NCI-H82 treated with DMSO at 0.1 percent for 48 hours (cell line): ENCODE measurements around the gene PRKCE.

Source experiments
- DNase-seq: peaks from one replicate; lab custom pipeline; 2025; ENCODE audit not compliant: unreplicated experiment; lab: John Stamatoyannopoulos, UW

Gene PRKCE

DNA sequence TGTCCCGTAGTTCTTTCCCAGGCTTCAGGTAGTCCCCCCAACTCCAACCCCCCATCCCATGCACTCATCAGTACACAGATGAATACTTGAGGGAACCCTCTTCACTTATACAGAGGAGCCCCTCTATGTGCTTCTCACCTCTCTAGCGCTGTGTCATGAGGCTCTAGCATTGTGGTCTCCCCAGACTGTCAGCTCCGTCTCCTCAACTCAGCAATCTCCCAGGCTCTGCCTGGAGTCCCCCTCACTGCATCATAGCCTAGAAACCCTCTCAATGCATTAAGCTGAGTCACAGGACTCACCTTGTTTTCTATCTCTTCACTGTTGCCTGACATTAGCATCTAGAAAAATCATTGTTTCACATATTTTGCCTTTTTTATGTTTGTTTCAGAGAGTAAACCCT lies 20.2 kb upstream of the PRKCE start:
- no peak for DNase-seq

DNA sequence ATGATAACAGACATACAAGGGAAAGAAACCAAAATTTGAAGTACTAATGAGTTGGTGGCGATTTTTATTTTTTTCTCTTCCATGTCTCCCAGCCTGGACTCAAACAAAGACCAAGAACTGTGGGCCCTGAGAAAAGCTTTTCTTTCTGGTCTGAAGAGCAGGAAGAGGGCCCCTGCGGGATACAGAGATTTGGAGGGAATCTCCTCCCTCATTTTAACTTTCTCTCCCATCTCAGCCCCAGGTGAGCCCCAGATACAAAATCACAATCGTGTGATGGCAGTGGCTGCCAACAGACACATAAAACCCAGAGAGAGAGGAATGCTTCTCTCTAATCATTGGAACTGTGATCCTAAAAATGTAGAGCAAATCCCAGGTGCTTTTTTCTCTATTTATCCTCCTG lies 19.5 kb upstream of the PRKCE start:
- DNase-seq, result no peak

DNA sequence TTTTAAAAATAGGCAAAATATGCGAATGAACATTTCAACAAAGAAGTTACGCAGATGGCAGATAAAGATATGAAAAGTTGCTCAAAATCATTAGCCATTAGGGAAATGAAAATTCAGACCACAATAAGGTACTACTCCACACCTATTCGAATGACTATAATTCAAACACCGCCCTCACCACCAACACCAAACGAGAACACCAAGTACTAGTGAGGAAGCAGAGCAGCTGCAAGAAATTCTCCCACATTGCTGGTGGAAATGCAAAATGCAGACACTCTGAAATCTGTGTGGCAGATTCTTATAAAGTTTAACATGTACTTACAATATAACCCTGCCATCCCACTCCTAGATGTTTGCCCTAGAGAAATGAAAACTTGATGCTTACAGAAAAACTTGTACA lies 17.3 kb upstream of the PRKCE start:
- no peak for DNase-seq

DNA sequence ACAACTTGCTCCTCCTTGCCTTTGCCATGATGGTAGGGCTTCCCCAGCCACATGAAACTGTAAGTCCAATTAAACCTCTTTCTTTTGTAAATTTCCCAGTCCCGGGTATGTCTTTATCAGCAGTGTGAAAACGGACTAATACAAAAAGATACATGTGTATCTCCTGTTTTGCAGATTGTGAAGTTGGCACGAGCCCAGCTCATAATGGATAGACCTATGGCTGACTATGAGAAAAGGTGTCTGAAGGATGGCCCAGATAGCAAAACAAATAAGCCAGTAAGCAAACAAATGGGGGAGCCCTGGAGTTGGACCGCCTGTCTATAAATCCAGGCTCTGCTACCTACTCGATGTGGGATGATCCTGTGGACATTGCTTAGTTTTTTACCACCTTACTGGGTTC lies 15.5 kb upstream of the PRKCE start:
- DNase-seq, result no peak

DNA sequence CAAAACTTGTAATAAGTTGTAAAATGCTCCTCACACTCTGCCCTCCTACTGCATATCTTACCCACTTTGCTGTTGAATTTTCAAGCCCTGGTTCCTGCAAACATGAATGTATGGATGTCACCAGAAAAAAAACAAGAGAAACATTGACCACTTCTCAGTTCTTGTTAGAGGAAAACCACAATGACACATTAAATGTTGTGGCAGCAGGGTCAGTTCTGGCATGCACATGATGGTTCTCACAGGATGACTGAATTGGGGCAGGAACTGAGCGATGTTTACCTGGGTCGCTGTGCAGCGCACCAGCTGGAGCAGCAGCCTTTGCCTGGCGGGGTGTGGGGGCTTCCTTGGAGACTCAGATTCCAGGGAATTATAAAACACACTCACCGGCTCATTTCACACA lies 14.0 kb upstream of the PRKCE start:
- DNase-seq, result no peak

DNA sequence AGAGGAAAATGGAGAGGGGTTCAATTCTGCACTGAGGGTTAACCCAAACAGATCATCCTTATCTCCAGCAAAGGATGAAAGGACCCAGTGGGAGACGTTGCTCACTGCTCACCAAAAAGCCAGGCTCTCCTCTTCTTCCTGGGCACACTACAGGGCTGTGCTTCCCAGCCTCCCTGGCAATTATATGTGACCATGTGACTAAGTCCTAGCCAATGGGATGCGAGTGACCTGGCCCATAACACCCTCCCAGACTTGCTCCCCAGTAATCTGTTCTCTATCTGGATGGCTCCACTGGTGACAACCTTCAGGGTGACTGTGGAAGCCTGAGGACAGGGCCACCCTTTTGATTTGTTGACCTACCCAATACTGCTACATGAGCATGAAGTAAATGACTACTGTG lies 10.9 kb upstream of the PRKCE start:
- no peak for DNase-seq

DNA sequence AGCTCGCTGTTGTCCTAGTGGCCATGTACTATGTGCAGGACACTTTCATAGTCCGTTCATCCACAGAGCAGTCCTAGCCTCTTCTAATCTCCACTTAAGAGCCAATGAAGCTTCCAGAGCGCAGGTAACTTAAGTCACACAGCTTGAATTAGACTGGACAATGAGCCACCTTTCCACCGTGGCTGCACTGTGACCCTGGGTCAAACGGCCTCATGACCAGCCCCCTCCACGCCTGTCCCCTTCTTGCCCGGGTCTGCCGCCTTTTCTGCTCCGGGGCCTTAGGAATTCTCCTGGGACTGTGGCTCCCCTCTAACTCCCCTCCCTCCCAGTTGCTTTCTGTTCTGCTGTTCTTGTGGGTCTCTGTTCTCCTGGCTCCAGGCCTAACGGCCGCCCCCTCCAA lies 8.4 kb upstream of the PRKCE start:
- no peak for DNase-seq

DNA sequence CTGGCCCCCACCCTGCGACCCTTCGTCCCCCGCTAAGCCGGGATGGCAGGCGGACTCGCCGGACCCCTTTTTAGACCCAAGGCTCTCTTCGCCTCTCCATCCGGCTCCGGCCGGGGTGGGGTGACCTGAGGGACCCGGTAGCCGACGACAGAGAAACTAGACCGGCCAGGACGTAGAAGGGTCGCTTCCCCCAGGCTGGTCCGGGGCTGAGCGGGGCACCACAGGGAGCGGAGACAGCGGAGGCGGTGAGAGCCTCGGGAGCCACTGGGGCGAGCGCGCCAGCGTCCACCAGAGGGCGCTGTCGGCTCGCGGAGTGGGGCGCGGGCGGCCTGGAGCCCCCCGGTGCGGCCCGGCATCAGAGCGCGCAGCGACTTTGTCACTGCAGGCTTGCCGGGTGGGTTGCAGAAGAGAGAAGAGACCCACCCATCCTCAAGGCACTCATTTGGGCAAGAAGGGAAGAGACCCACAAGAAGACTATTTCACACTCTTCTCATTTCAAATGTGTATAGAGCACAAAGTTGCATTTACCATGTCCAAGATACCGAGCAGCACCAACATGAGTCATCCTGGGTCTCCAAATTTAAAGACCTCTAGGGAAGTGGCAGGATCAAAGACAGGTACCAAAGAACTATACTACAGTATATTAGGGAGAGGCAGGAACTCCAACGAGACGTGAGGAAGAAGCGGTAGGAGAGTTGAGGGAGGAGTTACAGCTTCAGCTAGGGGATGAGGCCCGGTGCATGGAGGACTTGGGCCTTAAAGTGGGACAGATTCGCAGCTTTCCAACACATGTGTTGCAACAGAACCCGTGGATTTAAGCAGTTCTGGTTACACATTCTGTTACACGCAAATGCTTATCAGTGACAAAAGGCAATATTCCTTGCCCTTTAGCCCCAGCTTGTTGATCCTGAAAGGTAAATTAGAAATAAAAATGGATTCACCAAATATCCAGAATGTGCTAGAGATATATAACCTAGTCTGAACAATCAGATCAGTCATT lies 7.6 kb upstream of the PRKCE start:
- no peak for DNase-seq

DNA sequence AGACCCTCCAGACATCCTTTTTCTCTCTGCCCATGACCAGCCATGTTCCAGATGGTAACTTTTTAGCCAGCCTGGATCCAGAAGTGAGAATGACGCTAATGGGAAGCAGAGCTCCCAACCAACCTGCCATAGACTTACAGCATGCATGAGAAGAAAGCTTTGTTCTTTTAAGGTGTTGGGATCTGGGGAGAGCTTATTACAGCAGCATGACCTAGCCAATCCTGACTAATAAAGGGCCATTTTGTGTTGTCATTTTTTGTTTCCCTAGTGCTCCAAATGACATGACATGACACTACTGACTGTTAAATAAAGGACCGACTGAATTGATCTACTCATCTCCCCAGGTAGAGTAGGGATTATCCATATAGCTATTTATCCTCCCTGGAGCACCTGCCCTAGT lies 5.2 kb upstream of the PRKCE start:
- DNase-seq, result no peak

DNA sequence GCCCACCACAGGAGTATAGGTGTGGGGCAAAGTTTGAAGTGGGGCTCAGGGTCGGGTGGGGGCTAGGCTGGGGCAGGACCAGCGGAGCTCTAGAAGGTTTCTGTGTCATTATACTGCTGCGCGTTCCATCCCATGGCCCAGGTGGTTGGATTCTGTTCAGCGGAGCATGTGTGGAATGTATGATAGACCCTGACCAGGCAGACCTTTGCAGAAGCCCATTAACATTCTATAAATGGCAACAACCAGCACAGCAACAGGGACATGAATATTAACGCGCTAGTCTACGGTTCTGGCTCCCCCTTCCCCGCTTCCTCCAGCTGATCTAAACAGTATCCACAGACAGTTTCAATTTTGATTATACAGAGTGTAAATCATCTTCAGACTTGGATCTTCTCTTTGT lies 4.1 kb upstream of the PRKCE start:
- no peak for DNase-seq

DNA sequence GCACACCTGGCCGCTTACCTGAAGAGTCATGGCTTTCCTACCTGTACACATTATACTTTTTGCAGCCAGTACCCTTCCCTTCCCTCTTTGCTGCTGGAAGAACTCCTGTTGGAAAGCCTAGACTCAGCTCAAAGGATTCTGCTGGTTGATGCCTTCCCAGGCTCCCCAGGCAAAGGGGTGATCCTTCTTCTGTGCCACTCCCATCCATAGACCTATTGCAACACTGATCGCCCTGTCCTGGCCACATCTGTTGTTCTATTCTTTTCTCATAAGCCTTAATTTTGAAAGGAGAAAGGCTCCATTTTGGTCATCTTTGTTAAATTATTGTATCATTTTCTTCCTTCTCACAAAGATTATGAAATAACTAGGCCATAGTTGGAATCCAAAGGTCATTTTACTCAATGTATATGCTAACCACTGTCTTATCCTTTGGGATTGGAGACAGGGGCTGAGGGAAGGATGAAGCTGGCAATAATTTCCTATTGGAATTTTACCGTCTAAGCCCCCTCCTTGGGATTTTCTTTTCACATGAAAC lies 3.4 kb upstream of the PRKCE start:
- DNase-seq, result no peak

DNA sequence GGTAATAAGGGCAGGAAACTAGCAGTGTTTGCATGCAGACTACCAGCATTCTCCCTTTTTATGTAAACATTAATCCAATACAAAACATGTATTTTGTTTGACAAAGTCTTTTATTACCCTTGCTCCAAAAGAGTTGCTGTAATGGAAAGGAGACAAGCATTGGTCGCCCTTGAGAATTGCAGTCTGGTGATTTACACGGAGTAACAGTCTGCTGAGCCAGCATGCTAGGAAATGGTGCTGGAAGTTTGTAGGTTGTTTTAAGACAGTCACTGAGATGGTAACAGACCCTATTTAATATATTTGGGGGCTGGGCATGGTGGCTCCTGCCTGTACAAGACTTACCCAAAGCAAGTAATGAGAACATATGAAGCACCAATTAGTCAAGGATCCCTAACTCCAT lies 2.8 kb upstream of the PRKCE start:
- DNase-seq, result no peak

DNA sequence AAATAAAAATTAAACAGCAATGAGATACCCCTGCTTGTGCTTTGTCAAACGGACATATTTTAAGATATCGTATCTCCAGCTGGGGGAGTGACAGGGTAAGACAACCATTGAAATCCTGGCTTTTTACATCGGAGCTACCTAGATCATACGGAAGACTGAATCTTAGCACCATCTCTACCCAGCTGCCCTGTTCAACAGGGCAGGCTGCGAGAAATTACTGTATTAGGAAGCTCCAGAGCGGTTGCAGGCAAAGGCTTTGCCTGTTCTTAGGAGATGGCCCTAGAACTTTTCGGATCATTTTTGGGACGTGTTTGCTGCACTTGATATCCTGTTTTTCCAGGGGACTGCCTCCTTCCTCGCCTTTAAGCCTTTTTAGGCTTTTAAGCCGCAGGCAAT lies 2.0 kb upstream of the PRKCE start:
- no peak for DNase-seq

DNA sequence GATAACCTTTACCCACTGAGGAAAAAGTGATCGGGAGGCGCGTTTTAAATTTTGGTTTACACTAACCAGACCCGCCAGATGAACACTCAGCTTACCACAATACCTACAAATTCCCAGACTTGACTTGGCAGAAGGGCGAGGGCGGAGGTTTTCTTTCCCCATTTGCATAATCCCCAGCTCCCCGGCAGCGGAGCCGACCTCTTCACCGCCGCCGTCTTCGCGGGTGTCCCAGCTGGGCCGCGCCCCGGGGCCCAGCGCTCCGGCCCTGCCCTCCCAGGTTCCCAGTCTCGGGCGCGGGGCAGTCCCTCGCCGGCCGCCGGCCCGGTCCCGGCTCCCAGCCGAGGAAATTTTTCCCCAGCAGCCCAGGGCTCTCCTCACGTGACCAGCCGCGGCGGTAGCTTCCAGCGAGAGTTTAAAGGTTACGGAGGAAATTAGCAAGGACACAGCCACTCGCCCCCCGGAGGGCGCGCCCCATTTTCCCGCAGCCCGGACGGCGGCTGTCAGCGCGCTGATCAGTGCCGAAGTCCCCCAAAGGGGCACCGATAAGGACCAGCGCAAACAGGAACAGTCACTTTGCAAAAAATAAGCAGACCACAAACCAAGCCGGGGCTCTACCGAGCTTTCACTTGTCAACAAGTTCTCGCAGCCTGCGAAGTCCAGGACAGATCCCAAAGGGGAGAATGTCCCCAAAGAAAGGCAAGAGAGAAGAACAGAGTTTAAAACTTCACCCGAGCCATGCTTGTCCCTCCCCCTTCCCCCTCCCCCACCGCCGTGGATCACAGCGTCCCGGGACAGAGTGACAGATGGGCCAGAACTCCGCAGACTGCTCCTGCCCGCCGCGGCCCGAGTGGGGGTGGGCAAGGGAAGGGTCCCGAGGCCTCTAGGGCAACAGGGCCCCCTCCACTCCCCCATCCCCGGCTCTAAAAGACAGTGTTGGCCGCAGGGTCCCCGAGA lies 1.3 kb upstream of the PRKCE start:
- no peak for DNase-seq

DNA sequence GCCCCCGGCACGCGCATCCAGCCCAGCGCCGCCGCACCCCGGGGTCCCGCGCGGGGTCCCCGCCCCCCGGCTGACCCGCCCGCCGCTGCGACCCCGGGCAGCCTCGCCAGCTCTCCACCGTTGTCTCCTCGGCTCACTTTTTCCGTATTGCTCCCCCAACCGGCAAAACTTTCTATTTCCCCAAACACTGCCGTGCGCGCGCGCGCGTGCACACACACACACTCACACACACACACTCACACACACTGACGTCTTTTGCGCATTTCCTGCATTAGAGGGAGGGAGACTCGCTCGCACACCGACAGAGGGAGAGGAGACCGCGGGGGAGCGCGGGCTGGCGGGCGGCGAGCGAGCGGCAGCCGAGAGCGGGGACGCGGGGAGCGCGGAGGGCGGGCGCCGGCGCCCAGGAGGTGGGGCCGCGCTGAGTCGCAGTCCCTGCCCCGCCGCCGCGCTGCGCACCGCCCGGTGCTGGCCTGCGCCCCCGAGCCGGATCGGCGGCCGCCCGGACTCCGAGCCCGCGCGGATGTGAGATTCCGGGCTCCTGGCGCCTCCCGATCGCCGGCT lies 542 bp upstream of the PRKCE start:
- peak; percentile 15 for DNase-seq

DNA sequence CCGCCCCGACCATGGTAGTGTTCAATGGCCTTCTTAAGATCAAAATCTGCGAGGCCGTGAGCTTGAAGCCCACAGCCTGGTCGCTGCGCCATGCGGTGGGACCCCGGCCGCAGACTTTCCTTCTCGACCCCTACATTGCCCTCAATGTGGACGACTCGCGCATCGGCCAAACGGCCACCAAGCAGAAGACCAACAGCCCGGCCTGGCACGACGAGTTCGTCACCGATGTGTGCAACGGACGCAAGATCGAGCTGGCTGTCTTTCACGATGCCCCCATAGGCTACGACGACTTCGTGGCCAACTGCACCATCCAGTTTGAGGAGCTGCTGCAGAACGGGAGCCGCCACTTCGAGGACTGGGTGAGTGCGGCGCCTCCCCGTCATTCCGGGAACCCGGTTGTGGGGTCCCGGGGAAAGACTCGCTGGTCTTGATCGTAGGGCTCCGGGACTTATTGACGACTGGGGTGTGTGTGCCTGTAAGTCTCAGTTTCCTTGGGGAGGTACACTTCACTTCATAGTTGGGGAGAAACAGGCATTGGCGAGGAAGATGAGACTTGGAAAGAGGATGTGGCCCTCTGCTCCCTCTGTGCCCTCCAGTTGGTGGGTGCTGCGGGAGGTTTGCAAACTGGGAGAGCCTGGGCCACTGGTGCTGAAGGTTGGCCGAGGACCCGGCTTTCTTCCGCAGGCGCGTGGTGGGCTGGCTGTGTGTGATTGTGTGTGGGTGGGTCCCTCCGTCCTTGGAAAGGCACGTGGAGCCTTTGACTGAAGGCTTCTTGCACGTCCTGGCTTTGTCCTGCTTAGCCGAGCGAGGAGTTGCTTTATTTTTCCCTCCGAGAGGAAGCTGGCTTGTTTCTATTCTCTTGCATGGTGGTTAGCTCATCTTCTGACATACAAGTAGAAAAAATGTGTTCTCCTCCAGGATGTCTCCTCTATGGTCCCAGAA lies 886 bp downstream of the PRKCE start:
- no peak for DNase-seq

DNA sequence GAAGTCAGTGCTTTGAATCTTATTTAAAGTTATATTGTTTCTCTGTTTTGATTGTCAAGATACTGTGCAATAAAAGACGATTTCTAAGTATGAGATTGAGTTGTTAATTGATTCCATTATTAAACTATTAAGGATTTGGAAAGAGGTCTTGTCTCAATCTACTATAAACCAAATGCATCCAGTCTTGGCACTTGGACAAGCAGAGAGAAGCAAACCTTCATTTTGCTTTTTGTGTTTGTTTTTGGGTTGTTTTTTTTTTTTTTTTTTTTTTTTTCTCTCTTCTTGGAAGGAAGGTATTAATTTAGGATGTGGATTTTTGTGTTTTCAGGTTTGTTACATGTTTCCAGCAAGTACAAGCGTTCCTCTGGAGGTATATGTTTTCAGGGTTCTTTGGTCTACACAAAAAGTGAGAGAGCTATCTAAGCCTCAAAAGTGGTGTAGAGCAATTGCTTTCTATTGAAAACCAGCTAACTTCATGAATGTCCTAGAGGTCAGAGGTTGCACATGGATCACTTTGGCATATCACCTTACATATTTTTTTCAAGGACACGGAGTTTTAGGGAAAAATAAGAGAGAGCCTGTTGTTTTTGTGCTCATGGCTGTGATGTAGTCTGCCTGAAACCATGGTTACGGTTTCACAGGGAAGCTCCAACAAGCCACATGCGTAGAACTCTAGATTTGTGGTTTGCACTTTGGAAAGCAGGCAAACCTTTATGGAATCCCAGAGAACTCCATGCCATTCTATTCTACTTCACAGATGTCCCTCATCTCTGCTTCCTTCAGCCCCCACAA lies 1.8 kb downstream of the PRKCE start:
- no peak for DNase-seq

DNA sequence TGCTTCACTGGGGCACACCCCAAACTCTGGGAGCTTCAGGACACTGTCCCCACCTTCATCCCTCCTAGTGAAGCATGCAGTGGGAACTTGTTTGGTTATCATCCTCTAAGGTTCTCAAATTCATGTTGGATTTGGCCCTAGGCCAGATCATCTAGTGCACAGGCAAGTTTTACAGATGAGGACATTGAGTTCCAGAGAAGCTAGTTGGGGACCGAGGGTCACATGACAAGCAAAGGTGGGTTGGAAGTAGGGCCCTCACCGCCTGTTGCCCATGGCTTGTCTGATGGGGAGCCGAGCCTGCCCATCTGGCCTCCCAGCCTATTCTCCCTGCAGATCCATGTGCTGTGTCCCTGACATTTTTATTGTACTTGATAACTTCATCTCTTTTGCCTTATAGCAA lies 2.8 kb downstream of the PRKCE start:
- no peak for DNase-seq

DNA sequence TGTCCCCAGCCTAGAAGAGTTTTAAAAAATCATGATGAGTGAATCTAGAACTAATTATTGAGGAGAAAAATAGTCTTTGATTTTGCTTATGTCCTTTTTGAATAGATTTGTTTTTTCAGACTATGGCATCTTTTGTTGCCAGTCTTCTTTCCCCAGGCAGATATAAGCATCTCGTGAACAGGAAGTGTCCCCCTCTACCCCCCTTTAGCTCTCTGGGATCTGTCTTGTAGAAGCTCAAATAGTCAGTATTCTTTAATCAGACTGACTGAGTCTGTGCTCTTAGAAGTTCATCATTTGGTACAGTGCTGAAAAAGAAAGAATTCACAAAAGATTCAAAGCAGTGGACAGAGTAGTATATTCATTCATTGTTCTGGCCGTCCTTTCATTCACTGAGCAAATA lies 10.4 kb downstream of the PRKCE start:
- DNase-seq, result no peak
